Pericardium fibroblast (primary cell): ENCODE measurements around the gene NPM1. TPM values are rescaled to one million over a fixed set of nuclear protein-coding genes. Genes with fewer than 3 reads are reported as not detected.

Experiments used
- total RNA-seq: library from RNA; depleted of rRNA; stranded (reverse); fragments of >200 nt; gene quantifications from 2 replicates; pipeline ENCODE4 v1.2.3, GENCODE V29; 2015

The NPM1 gene, protein sequence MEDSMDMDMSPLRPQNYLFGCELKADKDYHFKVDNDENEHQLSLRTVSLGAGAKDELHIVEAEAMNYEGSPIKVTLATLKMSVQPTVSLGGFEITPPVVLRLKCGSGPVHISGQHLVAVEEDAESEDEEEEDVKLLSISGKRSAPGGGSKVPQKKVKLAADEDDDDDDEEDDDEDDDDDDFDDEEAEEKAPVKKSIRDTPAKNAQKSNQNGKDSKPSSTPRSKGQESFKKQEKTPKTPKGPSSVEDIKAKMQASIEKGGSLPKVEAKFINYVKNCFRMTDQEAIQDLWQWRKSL
- total RNA-seq, result 790 and 1,144 TPM in 2 replicates

DNA sequence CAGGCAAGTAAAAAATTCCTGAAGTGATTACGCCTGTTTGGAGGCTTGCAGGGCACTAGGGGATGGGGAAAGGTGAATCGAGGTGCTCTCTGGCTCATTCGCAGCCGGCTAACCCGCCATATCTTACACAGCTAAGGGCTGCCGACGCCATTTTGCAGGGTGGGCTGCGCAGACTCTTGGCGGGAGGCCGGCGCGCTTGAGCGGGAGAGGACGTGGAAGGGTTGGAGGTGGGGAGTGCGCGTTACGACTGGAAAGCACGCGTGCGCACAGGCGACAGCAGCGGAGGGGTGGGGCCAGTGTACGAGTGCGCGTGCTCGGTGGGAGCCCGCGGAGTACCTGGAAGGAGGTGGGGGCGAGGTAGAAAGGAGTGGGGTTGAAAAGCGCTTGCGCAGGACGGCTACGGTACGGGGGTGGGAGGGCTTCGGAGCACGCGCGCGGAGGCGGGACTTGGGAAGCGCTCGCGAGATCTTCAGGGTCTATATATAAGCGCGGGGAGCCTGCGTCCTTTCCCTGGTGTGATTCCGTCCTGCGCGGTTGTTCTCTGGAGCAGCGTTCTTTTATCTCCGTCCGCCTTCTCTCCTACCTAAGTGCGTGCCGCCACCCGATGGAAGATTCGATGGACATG is at the start of gene NPM1:
TSS of gene NPM1 (plus strand) at position 505 of the 625 bp plus-strand sequence. CDS start at position 605, 100 bp downstream.

DNA sequence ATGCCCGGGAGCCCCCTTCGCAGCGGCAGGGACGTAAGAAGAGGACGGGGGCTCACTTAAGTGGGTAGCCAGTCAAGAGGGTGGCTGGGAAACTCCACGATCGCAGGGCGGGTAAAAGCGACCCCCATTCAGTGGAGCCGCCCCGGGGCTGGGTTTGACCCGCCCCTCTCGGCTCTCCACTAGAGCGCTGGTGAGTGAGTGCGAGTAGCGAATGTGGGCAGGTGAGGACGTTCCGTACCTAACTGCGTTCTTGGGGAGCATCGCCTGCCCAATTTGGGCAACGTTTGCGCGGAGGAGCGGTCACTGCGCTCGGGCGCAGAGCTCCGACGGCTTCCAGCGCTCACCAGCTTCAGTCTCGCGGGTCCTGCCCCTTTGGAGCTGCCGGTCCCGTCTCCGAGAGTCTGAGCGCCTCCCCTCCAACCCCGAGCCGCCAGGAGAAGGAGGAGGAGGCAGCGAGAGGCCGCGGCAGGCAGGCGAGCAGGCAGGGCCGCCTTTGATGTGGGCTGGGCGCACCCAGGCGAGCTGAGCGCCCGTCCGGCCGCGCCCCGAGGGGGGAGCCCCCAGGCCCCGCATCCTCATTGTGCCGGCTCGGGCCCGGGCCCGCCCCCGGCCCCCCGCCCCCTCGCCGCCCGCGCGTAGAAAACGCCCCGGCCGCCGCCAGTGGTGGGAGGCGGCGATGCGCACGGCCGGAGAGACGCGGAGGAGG is 31.5 kb downstream of the NPM1 start, which contains the start of gene FGF18:
TSS of gene FGF18 (plus strand) at position 666 of the 706 bp plus-strand sequence. CDS start 553 bp downstream, outside the sequence.

Other genes starting within 250 kb of the NPM1 start
- not detected in 2 replicates for gene TLX3, start 78.6 kb upstream of the NPM1 start, total RNA-seq
- gene FGF18, start 31.8 kb downstream of the NPM1 start, total RNA-seq, result 0.60 TPM in 1 of 2 replicates, not detected in the other